NCI-H1930 (cell line): ENCODE results near the gene PTH1R.

Experiments
- DNase-seq, 2 experiments: peaks; one replicate each; lab custom pipeline; 2025; lab: John Stamatoyannopoulos, UW

PTH1R gene

GRCh38 chr3:46849686-46850467, 27.6 kb upstream of the PTH1R start:
- DNase-seq = no peak

- no peak for DNase-seq
These were observed 27.1 kb upstream of the PTH1R start for GRCh38 chr3:46850468-46850779.

GRCh38 chr3:46851364-46852333, 25.9 kb upstream of the PTH1R start:
- no peak for DNase-seq

GRCh38 chr3:46852334-46852720, 25.2 kb upstream of the PTH1R start:
- no peak for DNase-seq

- no peak for DNase-seq
These were observed 24.6 kb upstream of the PTH1R start for GRCh38 chr3:46852839-46853355.

- no peak for DNase-seq
These were observed 23.8 kb upstream of the PTH1R start for GRCh38 chr3:46853441-46854415.

GRCh38 chr3:46854555-46854991, 22.9 kb upstream of the PTH1R start:
- no peak for DNase-seq

GRCh38 chr3:46856576-46857471, 20.7 kb upstream of the PTH1R start:
- no peak for DNase-seq

GRCh38 chr3:46857485-46858341, 19.8 kb upstream of the PTH1R start:
- no peak for DNase-seq

GRCh38 chr3:46858456-46858855, 19.1 kb upstream of the PTH1R start:
- DNase-seq = no peak

- no peak for DNase-seq
These were observed 18.4 kb upstream of the PTH1R start for GRCh38 chr3:46859001-46859710.

GRCh38 chr3:46860017-46860809, 17.3 kb upstream of the PTH1R start:
- DNase-seq = no peak

GRCh38 chr3:46860810-46861604, 16.5 kb upstream of the PTH1R start:
- no peak for DNase-seq

- no peak for DNase-seq
These were observed 15.7 kb upstream of the PTH1R start for GRCh38 chr3:46861605-46862368.

- DNase-seq = no peak
These were observed 15.0 kb upstream of the PTH1R start for GRCh38 chr3:46862369-46863025.

GRCh38 chr3:46863261-46863782, 14.2 kb upstream of the PTH1R start, which contains the start of gene MYL3:
Gene MYL3, minus strand, starts transcription at chr3:46863444. Its CDS starts 54 bp downstream, at chr3:46863390.
- DNase-seq = no peak
